ENCODE data around the gene SORCS2.

Gene SORCS2

DNA sequence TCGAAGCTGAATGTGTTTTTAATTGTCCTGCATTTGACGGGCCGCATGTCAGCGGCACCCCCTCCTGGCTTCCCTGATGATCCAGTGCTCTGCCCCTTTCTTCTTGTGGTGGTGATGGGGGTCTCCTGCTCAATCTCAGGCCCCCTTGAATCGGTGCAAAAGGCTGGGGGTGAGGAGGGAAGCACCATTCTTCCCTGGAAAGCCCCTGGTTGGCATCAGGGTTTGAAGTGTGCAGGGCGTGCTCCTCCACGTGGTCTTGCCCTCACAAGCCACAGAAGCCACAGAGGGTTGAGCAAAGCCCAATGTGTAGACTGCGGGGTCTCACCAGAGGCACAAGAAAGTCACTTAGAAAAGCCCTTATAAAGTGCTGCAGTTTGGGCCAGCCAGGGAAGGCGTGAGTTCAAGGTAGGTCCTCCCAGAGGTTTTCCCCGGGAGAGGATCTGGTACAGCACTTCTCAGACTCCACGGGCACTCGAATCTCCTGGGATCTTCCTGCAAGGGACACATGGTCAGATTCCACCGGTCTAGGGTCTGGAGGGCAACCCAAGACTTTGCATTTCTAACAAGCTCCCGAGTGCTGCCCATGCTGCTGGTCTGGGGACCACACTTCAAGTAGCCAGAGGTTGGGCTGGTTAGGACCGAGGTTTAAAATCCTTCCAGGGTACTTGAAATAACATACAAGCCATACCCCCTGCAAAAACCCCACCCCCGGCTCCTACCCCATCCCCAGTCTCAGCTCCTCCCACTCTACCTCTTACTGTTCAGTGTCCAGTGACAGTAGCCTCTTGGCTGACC lies 207.3 kb downstream of the SORCS2 start:
- TF ChIP-seq TAF1 (IDR thresholded peaks at IDR 0.05; ENCODE audit: borderline replicate concordance, insufficient read depth, low read length) (no peak), SIN3A (IDR thresholded peaks at IDR 0.05; ENCODE audit: borderline replicate concordance, insufficient read depth, low read length) (no peak), FOXP2 (optimal IDR thresholded peaks at IDR 0.05; ENCODE audit: borderline replicate concordance, extremely low read depth, extremely low read length, insufficient read depth) (no peak), REST (IDR thresholded peaks at IDR 0.05; ENCODE audit: insufficient read depth in 1 of 2, low read depth in 2 of 2, low read length in 2 of 2) (no peak)

- TF ChIP-seq REST (IDR thresholded peaks at IDR 0.05; ENCODE audit: insufficient read depth in 1 of 2, low read depth in 2 of 2, low read length in 2 of 2): no peak
- no peak for TF ChIP-seq FOXP2 (optimal IDR thresholded peaks at IDR 0.05; ENCODE audit: borderline replicate concordance, extremely low read depth, extremely low read length, insufficient read depth)
- no peak for TF ChIP-seq SIN3A (IDR thresholded peaks at IDR 0.05; ENCODE audit: borderline replicate concordance, insufficient read depth, low read length)
- TF ChIP-seq POLR2AphosphoS5 (IDR thresholded peaks at IDR 0.05; ENCODE audit: low read depth, low read length): no peak
- no peak for TF ChIP-seq TAF1 (IDR thresholded peaks at IDR 0.05; ENCODE audit: borderline replicate concordance, insufficient read depth, low read length)
Observed at GRCh38 chr4:7400671-7401298, 208.4 kb downstream of the SORCS2 start.

GRCh38 chr4:7402526-7402925 lies 210.2 kb downstream of the SORCS2 start:
- no peak for TF ChIP-seq SIN3A (IDR thresholded peaks at IDR 0.05; ENCODE audit: borderline replicate concordance, insufficient read depth, low read length)
- no peak for TF ChIP-seq TAF1 (IDR thresholded peaks at IDR 0.05; ENCODE audit: borderline replicate concordance, insufficient read depth, low read length)
- no peak for TF ChIP-seq FOXP2 (optimal IDR thresholded peaks at IDR 0.05; ENCODE audit: borderline replicate concordance, extremely low read depth, extremely low read length, insufficient read depth)
- TF ChIP-seq REST (IDR thresholded peaks at IDR 0.05; ENCODE audit: insufficient read depth in 1 of 2, low read depth in 2 of 2, low read length in 2 of 2): no peak

DNA sequence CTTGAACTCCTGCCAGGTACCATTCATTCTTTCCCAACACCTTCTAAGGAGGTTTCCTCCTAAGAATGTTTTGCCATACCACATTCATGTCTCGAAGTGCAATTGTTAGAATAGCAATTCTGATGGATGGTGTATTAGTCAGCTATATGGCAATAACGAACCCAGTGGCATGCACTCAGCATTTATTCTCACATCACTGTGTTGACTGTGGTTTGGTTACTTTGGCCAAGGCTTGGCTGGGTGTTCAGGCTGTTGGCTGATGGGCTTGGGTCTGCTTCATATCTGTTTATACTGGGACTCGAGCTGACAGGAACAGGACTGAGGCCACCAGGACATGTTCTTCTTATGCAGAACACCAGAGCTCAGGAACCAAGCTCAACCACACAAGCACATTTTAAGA lies 210.7 kb downstream of the SORCS2 start:
- TF ChIP-seq TAF1 (IDR thresholded peaks at IDR 0.05; ENCODE audit: borderline replicate concordance, insufficient read depth, low read length) (no peak), POLR2AphosphoS5 (IDR thresholded peaks at IDR 0.05; ENCODE audit: low read depth, low read length) (no peak), REST (IDR thresholded peaks at IDR 0.05; ENCODE audit: insufficient read depth in 1 of 2, low read depth in 2 of 2, low read length in 2 of 2) (no peak), SIN3A (IDR thresholded peaks at IDR 0.05; ENCODE audit: borderline replicate concordance, insufficient read depth, low read length) (no peak), FOXP2 (optimal IDR thresholded peaks at IDR 0.05; ENCODE audit: borderline replicate concordance, extremely low read depth, extremely low read length, insufficient read depth) (no peak)

Data from PFSK-1 (cell line).